Measurements from ENCODE around the gene CCNB1IP1.
"Not testable (repeated sequence)": the region's sequence is repeated elsewhere in the genome, so short reads cannot be mapped to it uniquely, and the experiment has no call there.

Gene CCNB1IP1

GRCh38 chr14:20331053-20331613 is 1.9 kb downstream of the CCNB1IP1 start:
- no peak for DNase-seq

DNA sequence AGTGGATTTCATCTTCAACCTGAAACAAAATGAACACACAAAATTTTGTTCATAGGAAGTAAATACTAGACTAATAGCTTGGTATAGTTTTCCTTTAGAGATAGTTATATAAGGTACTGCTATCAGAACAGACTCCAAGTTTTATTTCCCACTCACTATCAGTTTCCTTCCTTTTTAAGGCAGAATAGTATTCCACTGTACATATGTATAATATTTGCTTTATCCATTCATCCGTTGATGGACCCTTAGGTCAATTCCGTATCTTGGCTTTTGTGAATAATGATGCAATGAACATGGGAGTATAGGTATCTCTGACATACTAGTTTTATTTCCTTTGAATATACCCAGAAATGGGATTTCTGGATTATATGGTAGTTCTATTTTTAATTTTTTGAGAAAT is 3.7 kb downstream of the CCNB1IP1 start:
- DNase-seq: no peak

DNA sequence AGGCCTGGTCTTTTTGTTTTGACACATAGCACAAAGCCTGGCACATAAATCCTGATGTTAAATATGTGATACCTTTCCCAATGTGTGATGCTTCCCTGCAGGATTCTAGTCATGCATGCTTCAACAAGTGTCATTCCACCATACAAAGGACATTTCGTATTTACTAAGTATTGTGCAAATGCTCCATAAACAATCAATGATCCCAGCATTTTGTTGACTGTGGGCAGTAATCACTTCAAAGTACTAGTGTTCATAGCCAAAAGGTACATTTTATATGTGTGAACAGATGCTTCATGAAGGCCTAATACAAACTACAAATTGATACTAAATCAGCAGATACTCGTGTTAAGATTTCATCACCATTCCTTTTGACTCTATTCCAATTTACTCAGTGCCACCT is 4.4 kb downstream of the CCNB1IP1 start:
- DNase-seq: no peak

- peak; percentile 4 for DNase-seq
Observed at GRCh38 chr14:20327005-20327869, 5.8 kb downstream of the CCNB1IP1 start.

- DNase-seq: no peak
Observed at GRCh38 chr14:20317720-20318119, 15.4 kb downstream of the CCNB1IP1 start.

DNA sequence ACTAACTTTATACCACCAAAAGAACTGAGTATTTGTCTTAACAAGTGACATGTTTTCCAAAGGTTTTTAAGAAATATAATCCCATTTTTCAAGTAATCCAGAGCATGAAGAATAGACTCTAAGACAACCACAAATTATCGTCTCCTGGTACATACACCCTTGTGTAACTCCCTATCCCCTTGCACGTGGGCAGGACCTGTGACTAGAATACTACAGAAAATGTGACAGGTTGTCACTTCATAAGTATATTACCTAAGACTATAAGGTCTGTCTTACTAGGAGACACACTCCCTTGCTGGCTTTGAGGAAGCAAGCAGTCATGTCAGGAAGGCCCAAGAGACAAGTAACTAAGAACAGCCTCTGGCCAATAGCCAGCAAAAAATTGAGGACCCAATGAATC is 19.1 kb downstream of the CCNB1IP1 start:
- DNase-seq: no peak

DNA sequence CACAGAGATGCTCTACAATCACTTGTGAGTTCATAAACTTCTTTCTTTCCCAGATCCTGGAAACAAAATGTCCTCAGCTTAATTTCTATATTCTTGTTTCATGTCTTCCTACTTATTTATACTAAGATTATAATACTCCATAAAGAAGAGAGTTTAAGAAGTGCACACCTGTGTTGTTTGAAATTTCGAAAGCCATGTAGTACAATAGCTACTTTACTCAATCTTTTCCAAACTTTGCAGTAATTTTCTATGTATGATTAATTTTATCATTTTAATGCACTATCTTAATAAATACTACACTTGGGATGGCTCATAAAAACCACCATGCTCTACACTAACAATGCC is 27.0 kb downstream of the CCNB1IP1 start:
- DNase-seq: no peak

- peak; percentile 72 for DNase-seq
Observed at GRCh38 chr14:20305265-20306078, 27.6 kb downstream of the CCNB1IP1 start, which contains the start of gene TTC5. Gene TTC5, minus strand, starts transcription at chr14:20305951. Its CDS starts 14 bp downstream, at chr14:20305937.

- DNase-seq: no peak
Observed at GRCh38 chr14:20302042-20302755, 30.9 kb downstream of the CCNB1IP1 start.

DNA sequence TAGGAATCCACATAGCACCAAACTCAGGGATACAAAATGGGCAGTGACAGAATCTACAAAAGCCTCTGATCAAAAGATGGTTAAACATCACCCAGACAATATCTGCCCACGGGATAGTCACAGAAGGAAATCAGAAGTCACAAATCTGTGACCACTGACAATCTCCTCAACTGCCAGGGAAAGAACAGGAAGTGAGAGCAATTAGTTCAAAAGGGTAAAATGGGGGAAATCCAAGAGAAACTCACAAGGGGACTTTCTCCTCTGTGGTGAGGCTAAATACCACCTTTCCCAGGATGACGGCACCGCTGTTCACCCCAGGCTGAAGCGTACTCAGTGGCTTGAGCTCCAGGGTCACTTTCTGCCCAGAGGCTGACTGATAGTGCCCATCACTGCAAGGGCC is 38.0 kb downstream of the CCNB1IP1 start:
- DNase-seq: no peak

GRCh38 chr14:20294636-20295035 is 38.4 kb downstream of the CCNB1IP1 start:
- no peak for DNase-seq

GRCh38 chr14:20281998-20282397 is 51.1 kb downstream of the CCNB1IP1 start:
- DNase-seq: not testable (repeated sequence)

DNA sequence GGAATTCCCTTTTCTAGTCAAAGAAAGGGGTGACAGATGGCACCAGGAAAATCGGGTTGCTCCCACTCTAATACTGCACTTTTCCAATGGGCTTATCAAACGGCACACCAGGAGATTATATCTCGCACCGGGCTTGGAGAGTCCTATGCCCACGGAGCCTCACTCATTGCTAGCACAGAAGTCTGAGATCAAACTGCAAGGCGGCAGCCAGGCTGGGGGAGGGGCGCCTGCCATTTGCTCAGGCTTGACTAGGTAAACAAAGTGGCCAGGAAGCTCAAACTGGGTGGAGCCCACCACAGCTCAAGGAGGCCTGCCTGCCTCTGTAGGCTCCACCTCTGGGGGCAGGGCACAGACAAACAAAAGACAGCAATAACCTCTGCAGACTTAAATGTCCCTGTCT is 52.8 kb downstream of the CCNB1IP1 start:
- not testable (repeated sequence) for DNase-seq

GRCh38 chr14:20278414-20278813 is 54.7 kb downstream of the CCNB1IP1 start:
- no peak for DNase-seq

- DNase-seq: no peak
Observed at GRCh38 chr14:20277409-20277808, 55.7 kb downstream of the CCNB1IP1 start.

DNA sequence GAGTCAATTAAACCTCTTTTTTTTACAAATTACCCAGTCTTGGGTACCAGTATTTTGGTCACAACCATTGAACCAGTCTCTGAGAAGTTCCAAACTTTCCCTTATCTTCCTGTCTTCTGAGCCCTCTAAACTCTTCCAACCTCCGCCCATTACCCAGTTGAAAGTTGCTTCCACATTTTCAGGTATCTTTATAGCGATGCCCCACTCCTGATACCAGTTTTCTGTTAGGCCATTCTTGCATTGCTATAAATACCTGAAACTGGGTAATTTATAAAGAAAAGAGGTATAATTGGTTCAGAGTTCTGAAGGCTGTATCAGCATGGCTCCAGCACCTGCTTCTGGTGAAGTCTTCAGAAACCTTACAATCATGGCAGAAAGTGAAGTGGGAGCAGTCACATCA is 59.0 kb downstream of the CCNB1IP1 start:
- DNase-seq: no peak

GRCh38 chr14:20264361-20264760 is 68.7 kb downstream of the CCNB1IP1 start:
- DNase-seq: not testable (repeated sequence)

GRCh38 chr14:20262642-20263128 is 70.4 kb downstream of the CCNB1IP1 start:
- peak; percentile 64 for DNase-seq

Data from T1000 (cell line).